HepG2 (cell line): ENCODE measurements around the gene TOP2A. TPM values are rescaled to one million over a fixed set of nuclear protein-coding genes. Genes with fewer than 3 reads are reported as not detected.
A peak's percentile ranks its signal among the peaks of the same experiment; 100 is the strongest.

Experiments
- CAMTA2 ChIP-seq: sonication (generic); formaldehyde crosslinking; IDR thresholded peaks from 2 replicates; pipeline ENCODE4 v1.4.0; 2020; ENCODE audit warnings: mild to moderate bottlenecking, missing genetic modification reagents, borderline replicate concordance
- CEBPB ChIP-seq: IDR thresholded peaks from 2 replicates; pipeline ENCODE4 v1.6.1; 2011; ENCODE audit warnings: low read depth, low read length, improper control_type of control experiment, borderline replicate concordance
- DDIT3 ChIP-seq: sonication (generic); formaldehyde crosslinking; IDR thresholded peaks from 2 replicates; pipeline ENCODE4 v1.4.0; 2020; ENCODE audit warnings: mild to moderate bottlenecking, missing genetic modification reagents
- KLF16 ChIP-seq, 2 experiments: sonication (generic) in 1 of 2; formaldehyde crosslinking in 1 of 2; IDR thresholded peaks; 2 replicates each; pipeline versions ENCODE4 v1.6.1 to v1.8.0; 2016 to 2023; ENCODE audit warnings: missing genetic modification reagents in 2 of 2, missing compliant biosample characterization in 1 of 2
- MBNL3 ChIP-seq: fragments of 250-450 bp; sonication (Bioruptor Pico); conservative IDR thresholded peaks from 2 replicates; pipeline ENCODE4 v1.8.0; 2022; ENCODE audit warnings: mild to moderate bottlenecking, inconsistent platforms
- MED8 ChIP-seq: sonication (generic); formaldehyde crosslinking; IDR thresholded peaks from 2 replicates; pipeline ENCODE4 v1.8.1; 2023; ENCODE audit warnings: mild to moderate bottlenecking, missing genetic modification reagents; ENCODE audit not compliant: insufficient replicate concordance
- MTF1 ChIP-seq: sonication (generic); formaldehyde crosslinking; IDR thresholded peaks from 2 replicates; pipeline ENCODE4 v1.5.0; 2020; ENCODE audit warnings: missing genetic modification reagents
- MZF1 ChIP-seq: sonication (generic); formaldehyde crosslinking; IDR thresholded peaks from 2 replicates; pipeline ENCODE4 v1.8.1; 2023; ENCODE audit warnings: mild to moderate bottlenecking, missing genetic modification reagents, borderline replicate concordance
- NFYC ChIP-seq: IDR thresholded peaks from 2 replicates; pipeline ENCODE4 v1.6.1; 2016; ENCODE audit warnings: missing genetic modification reagents, missing compliant biosample characterization
- NR3C1 ChIP-seq: sonication (generic); formaldehyde crosslinking; IDR thresholded peaks from 2 replicates; pipeline ENCODE4 v1.4.0; 2020; ENCODE audit warnings: missing genetic modification reagents
- POLR2G ChIP-seq: fragments of 200-400 bp; formaldehyde crosslinking; IDR thresholded peaks from 2 replicates; pipeline ENCODE4 v1.6.1; 2018; ENCODE audit warnings: mild to moderate bottlenecking, low read depth, low read length, moderate library complexity
- PRDM4 ChIP-seq: sonication (generic); formaldehyde crosslinking; IDR thresholded peaks from 2 replicates; pipeline ENCODE4 v1.9.0; 2021; ENCODE audit warnings: missing genetic modification reagents, borderline replicate concordance
- PREB ChIP-seq: sonication (generic); formaldehyde crosslinking; IDR thresholded peaks from 2 replicates; pipeline ENCODE4 v1.4.0; 2020; ENCODE audit warnings: missing genetic modification reagents
- REL ChIP-seq: sonication (generic); formaldehyde crosslinking; conservative IDR thresholded peaks from 2 replicates; pipeline ENCODE4 v1.8.0; 2022; ENCODE audit warnings: mild to moderate bottlenecking, missing genetic modification reagents, moderate library complexity
- RFXANK ChIP-seq: IDR thresholded peaks from 2 replicates; pipeline ENCODE4 v1.6.1; 2016
- SMC3 ChIP-seq: IDR thresholded peaks from 2 replicates; pipeline ENCODE4 v1.6.1; 2011; ENCODE audit warnings: low read length, improper control_type of control experiment
- ZBTB34 ChIP-seq: sonication (generic); formaldehyde crosslinking; IDR thresholded peaks from 2 replicates; pipeline ENCODE4 v1.8.0; 2022; ENCODE audit warnings: mild to moderate bottlenecking, missing genetic modification reagents
- ZFP1 ChIP-seq: IDR thresholded peaks from 2 replicates; pipeline ENCODE4 v1.6.1; 2016
- ZFY ChIP-seq: sonication (generic); formaldehyde crosslinking; IDR thresholded peaks from 2 replicates; pipeline ENCODE4 v1.4.0; 2020; ENCODE audit warnings: missing genetic modification reagents
- ZNF207 ChIP-seq: fragments of 450-650 bp; IDR thresholded peaks from 2 replicates; pipeline ENCODE4 v1.6.1; 2016; ENCODE audit warnings: antibody characterized with exemption, borderline replicate concordance
- ZNF343 ChIP-seq: sonication (generic); formaldehyde crosslinking; IDR thresholded peaks from 2 replicates; pipeline ENCODE4 v1.4.0; 2020; ENCODE audit warnings: mild to moderate bottlenecking, missing genetic modification reagents
- ZNF607 ChIP-seq: sonication (generic); formaldehyde crosslinking; IDR thresholded peaks from 2 replicates; pipeline ENCODE4 v1.5.1; 2020; ENCODE audit warnings: missing genetic modification reagents, mild to moderate bottlenecking, borderline replicate concordance
- ZNF781 ChIP-seq: sonication (generic); formaldehyde crosslinking; IDR thresholded peaks from 2 replicates; pipeline ENCODE4 v1.5.1; 2020; ENCODE audit warnings: borderline replicate concordance, mild to moderate bottlenecking, missing genetic modification reagents; ENCODE audit errors: not compliant biosample characterization
- ZNF879 ChIP-seq: sonication (generic); formaldehyde crosslinking; IDR thresholded peaks from 2 replicates; pipeline ENCODE4 v1.8.1; 2023; ENCODE audit warnings: missing genetic modification reagents
- ZSCAN5A ChIP-seq: sonication (generic); formaldehyde crosslinking; IDR thresholded peaks from 2 replicates; pipeline ENCODE4 v1.8.0; 2022; ENCODE audit warnings: mild to moderate bottlenecking, missing genetic modification reagents, borderline replicate concordance
- polyA plus RNA-seq, 8 experiments: library from polyadenylated mRNA; depleted of rRNA in 3 of 8; stranded (reverse) in 7 of 8; unstranded in 1 of 8; fragments of >200 nt; fragmentation: Illumina TruSeq in 4 of 8; extraction: Trizol in 4 of 8; gene quantifications; 2 replicates each; pipeline versions ENCODE4 v1.2.1 to v1.2.3, GENCODE V29; 2011 to 2016; ENCODE audit warnings: low read depth in 4 of 8, missing spikeins in 1 of 8, mixed read lengths in 1 of 8; ENCODE audit not compliant: insufficient read depth in 1 of 8
- total RNA-seq, 5 experiments: library from RNA; depleted of rRNA; stranded (reverse); fragments of >200 nt; fragmentation: Illumina TruSeq; extraction: Trizol; gene quantifications; 2 replicates each; pipeline ENCODE4 v1.2.3, GENCODE V29; 2016; ENCODE audit warnings: low read depth in 1 of 5

TOP2A gene
- total and polyA plus RNA-seq, 2 of the 13 experiments (the other 11 are each of a cell fraction or from before 2014, with no cell fraction given): 108 to 327 TPM

- TF ChIP-seq KLF16 (CRISPR knock-in tag; IDR thresholded peaks at IDR 0.05) (no peak), CAMTA2 (CRISPR knock-in tag) (no peak), ZNF607 (CRISPR knock-in tag) (no peak), PREB (CRISPR knock-in tag) (no peak), ZBTB34 (CRISPR knock-in tag) (peak; percentile 96), NR3C1 (no peak), POLR2G (peak; percentile 58), ZFY (CRISPR knock-in tag) (peak; percentile 84), ZNF343 (CRISPR knock-in tag) (peak; percentile 86), MED8 (CRISPR knock-in tag) (no peak), SMC3 (no peak), PRDM4 (CRISPR knock-in tag) (no peak), REL (CRISPR knock-in tag) (0 out of 2 replicates have a peak, but pooled peaks have one; percentile 40), ZNF879 (CRISPR knock-in tag) (no peak), ZNF781 (CRISPR knock-in tag) (no peak), DDIT3 (no peak), ZSCAN5A (CRISPR knock-in tag) (peak; percentile 82), RFXANK (CRISPR knock-in tag) (peak; percentile 65; the same call in 1 of the 2 replicates), ZNF207 (no peak), MZF1 (CRISPR knock-in tag) (no peak), MBNL3 (CRISPR knock-in tag) (no peak), NFYC (peak; percentile 76), CEBPB (no peak), MTF1 (CRISPR knock-in tag) (no peak), ZFP1 (peak; percentile 86; the same call in 1 of the 2 replicates)
Observed at GRCh38 chr17:40419559-40420331, 2.0 kb upstream of the TOP2A start (continued).
